Smooth muscle cell (in vitro differentiated cells): ENCODE results near the gene FAM47A. TPM values are rescaled to one million over a fixed set of nuclear protein-coding genes. Genes with fewer than 3 reads are reported as not detected.

Experiments used
- DNase-seq: peaks from one replicate; lab custom pipeline; 2025; ENCODE audit not compliant: unreplicated experiment; lab: John Stamatoyannopoulos, UW
- H2AFZ ChIP-seq: fragments of 200-600 bp; sonication (generic); 2 replicates; pipeline ENCODE4 v1.6.0; 2016; ENCODE audit warnings: antibody characterized with exemption, low read depth, mild to moderate bottlenecking
- H3F3A ChIP-seq: fragments of 200-600 bp; sonication (generic); 2 replicates; pipeline ENCODE4 v1.6.0; 2017; ENCODE audit warnings: antibody characterized with exemption, low read depth
- H3K27ac ChIP-seq: fragments of 200-600 bp; sonication (generic); 2 replicates; pipeline ENCODE4 v1.5.1; 2016; ENCODE audit warnings: low read depth, mild to moderate bottlenecking
- H3K27me3 ChIP-seq: fragments of 200-600 bp; sonication (generic); 2 replicates; pipeline ENCODE4 v1.6.1; 2016; ENCODE audit warnings: low read depth, mild to moderate bottlenecking
- H3K36me3 ChIP-seq: fragments of 200-600 bp; sonication (generic); 2 replicates; pipeline ENCODE4 v1.5.1; 2016; ENCODE audit warnings: low read depth
- H3K4me1 ChIP-seq: fragments of 200-600 bp; sonication (generic); 2 replicates; pipeline ENCODE4 v1.5.1; 2016; ENCODE audit warnings: low read depth
- H3K4me2 ChIP-seq: fragments of 200-600 bp; sonication (generic); 2 replicates; pipeline ENCODE4 v1.6.0; 2016; ENCODE audit warnings: mild to moderate bottlenecking
- H3K4me3 ChIP-seq: fragments of 200-600 bp; sonication (generic); 2 replicates; pipeline ENCODE4 v1.5.1; 2016; ENCODE audit warnings: mild to moderate bottlenecking
- H3K79me2 ChIP-seq: fragments of 200-600 bp; sonication (generic); 2 replicates; pipeline ENCODE4 v1.6.0; 2016; ENCODE audit warnings: low read depth, mild to moderate bottlenecking
- H3K9ac ChIP-seq: fragments of 200-600 bp; sonication (generic); 2 replicates; pipeline ENCODE4 v1.6.0; 2016; ENCODE audit warnings: low read depth
- H3K9me3 ChIP-seq: fragments of 200-600 bp; sonication (generic); replicated peaks from 2 replicates; pipeline ENCODE4 v1.5.1; 2016; ENCODE audit warnings: low read depth
- H4K20me1 ChIP-seq: fragments of 200-600 bp; sonication (generic); 2 replicates; pipeline ENCODE4 v1.6.0; 2016; ENCODE audit warnings: low read depth
- CTCF ChIP-seq: fragments of 200-600 bp; sonication (generic); IDR thresholded peaks from 2 replicates; pipeline ENCODE4 v1.5.1; 2017; ENCODE audit warnings: borderline replicate concordance, mild to moderate bottlenecking, antibody characterized with exemption; ENCODE audit not compliant: insufficient read depth, poor library complexity, severe bottlenecking
- WGBS: methylation state at CpG from one replicate; pipeline ENCODE4 v1.1.7; 2016; ENCODE audit warnings: low lambda C conversion rate; 5-methylcytosine and 5-hydroxymethylcytosine counted together
- polyA plus RNA-seq: library from polyadenylated mRNA; unstranded; fragments of >200 nt; fragmentation: Nextera tagmentation; extraction: Ambion mirVana; gene quantifications from 2 replicates; pipeline ENCODE4 v1.2.1, GENCODE V29; 2016
- total RNA-seq: library from RNA; depleted of rRNA; stranded (reverse); fragments of >200 nt; gene quantifications from 2 replicates; pipeline ENCODE4 v1.2.3, GENCODE V29; 2014

The FAM47A gene
- total and polyA plus RNA-seq, 2 experiments from 2014 or later, result not detected

GRCh38 chrX:34140816-34141215 lies 8.7 kb upstream of the FAM47A start:
- no peaks in the 10 kb centered on the region for H3K4me1 ChIP-seq

GRCh38 chrX:34130980-34131744 lies 952 bp downstream of the FAM47A start:
- Histone ChIP-seq H3K36me3 (no peaks in the 10 kb centered on the region), H3K27me3 (no peaks in the 10 kb centered on the region), H3K4me2 (no peak overlapping the region), H3K27ac (no peak overlapping the region), H3K9ac (no peak overlapping the region), H3K79me2 (no peaks in the 10 kb centered on the region), H2AFZ (no peak overlapping the region), H3K9me3 (no peaks in the 10 kb centered on the region), H3K4me3 (no peak overlapping the region), H4K20me1 (no peaks in the 10 kb centered on the region), H3K4me1 (no peaks in the 10 kb centered on the region), H3F3A (no peaks in the 10 kb centered on the region)
- no peak for DNase-seq
- 97% methylated on average over 41 of the region's 41 CpGs for WGBS
- no peak for TF ChIP-seq CTCF

More at GRCh38 chrX:34140816-34141215, 8.7 kb upstream of the FAM47A start:
- Histone ChIP-seq H3K36me3 (no peaks in the 10 kb centered on the region), H3F3A (no peaks in the 10 kb centered on the region), H4K20me1 (no peaks in the 10 kb centered on the region), H3K9me3 (no peaks in the 10 kb centered on the region), H2AFZ (no peak overlapping the region), H3K4me3 (no peak overlapping the region), H3K27me3 (no peaks in the 10 kb centered on the region), H3K4me2 (no peak overlapping the region), H3K27ac (no peak overlapping the region), H3K9ac (no peak overlapping the region), H3K79me2 (no peaks in the 10 kb centered on the region)
- DNase-seq, result no peak
- 83% methylated on average over 1 of the region's 1 CpG for WGBS
- no peak for TF ChIP-seq CTCF

- Histone ChIP-seq H3K9ac (no peak overlapping the region), H3K36me3 (no peaks in the 10 kb centered on the region), H3K9me3 (no peaks in the 10 kb centered on the region), H3K4me1 (no peaks in the 10 kb centered on the region), H4K20me1 (no peaks in the 10 kb centered on the region), H3F3A (no peaks in the 10 kb centered on the region), H3K4me2 (no peak overlapping the region), H3K27me3 (no peaks in the 10 kb centered on the region), H3K4me3 (no peak overlapping the region), H2AFZ (no peak overlapping the region), H3K79me2 (no peaks in the 10 kb centered on the region), H3K27ac (no peak overlapping the region)
- no peak for TF ChIP-seq CTCF
- no peak for DNase-seq
- WGBS, result 93% methylated on average over 22 of the region's 29 CpGs
Observed at GRCh38 chrX:34130501-34130900, 1.6 kb downstream of the FAM47A start.

GRCh38 chrX:34126011-34126410 lies 6.1 kb downstream of the FAM47A start:
- 93% methylated on average over 5 of the region's 5 CpGs for WGBS
- Histone ChIP-seq H3K4me3 (no peak overlapping the region), H3F3A (no peaks in the 10 kb centered on the region), H3K36me3 (no peaks in the 10 kb centered on the region), H4K20me1 (no peaks in the 10 kb centered on the region), H3K27me3 (no peaks in the 10 kb centered on the region), H3K4me2 (no peak overlapping the region), H3K9ac (no peak overlapping the region), H2AFZ (no peak overlapping the region), H3K27ac (no peak overlapping the region), H3K9me3 (no peaks in the 10 kb centered on the region), H3K4me1 (no peaks in the 10 kb centered on the region), H3K79me2 (no peaks in the 10 kb centered on the region)
- DNase-seq, result no peak
- no peak for TF ChIP-seq CTCF
